Panc1 (cell line): ENCODE data around the gene ESRRA. TPM values are rescaled to one million over a fixed set of nuclear protein-coding genes. Genes with fewer than 3 reads are reported as not detected.

Source experiments
- ATAC-seq: fragments of 200-7000 bp; cut with Tn5 transposase; 2 replicates; pipeline ENCODE4 v1.9.1; 2020; ENCODE audit warnings: mild to moderate bottlenecking, moderate library complexity
- BruUV-seq: library from RNA; stranded (reverse); fragments of 400-500 nt; replicated peaks from 2 replicates; lab custom pipeline; 2021; lab: Mats Ljungman, UMichigan
- CTCF ChIA-PET: fragments of 300-600 bp; sonication (Branson Sonifier 250); formaldehyde crosslinking; loops from one replicate; lab custom pipeline; 2022; ENCODE audit warnings: antibody characterized with exemption; lab: Charles Lee
- POLR2A ChIA-PET: fragments of 300-600 bp; sonication (Branson Sonifier 250); formaldehyde crosslinking; loops from one replicate; lab custom pipeline; 2022; ENCODE audit warnings: antibody characterized with exemption; lab: Charles Lee
- DNase-seq: peaks from one replicate; pipeline ENCODE4 v3.0.0-alpha.2; 2010; ENCODE audit warnings: low read depth, low spot score
- H3K27ac ChIP-seq: 2 replicates; pipeline ENCODE4 v1.5.1; 2011; ENCODE audit warnings: mild to moderate bottlenecking, low read length, inconsistent platforms
- H3K27me3 ChIP-seq: fragments of 200-500 bp; sonication (Bioruptor generic); 2 replicates; pipeline ENCODE4 v1.6.0; 2014; ENCODE audit warnings: low read length, inconsistent platforms; ENCODE audit not compliant: control insufficient read depth, insufficient read depth
- H3K36me3 ChIP-seq: fragments of 200-500 bp; sonication (Bioruptor generic); 2 replicates; pipeline ENCODE4 v1.5.1; 2014; ENCODE audit warnings: inconsistent platforms, mild to moderate bottlenecking, low read length, moderate library complexity; ENCODE audit not compliant: control insufficient read depth, insufficient read depth
- H3K4me1 ChIP-seq: 2 replicates; pipeline ENCODE4 v1.5.1; 2011; ENCODE audit warnings: inconsistent platforms, mild to moderate bottlenecking, low read length, moderate library complexity; ENCODE audit not compliant: control insufficient read depth, insufficient read depth
- H3K4me3 ChIP-seq, 2 experiments: 2 replicates each; pipeline ENCODE4 v1.5.1; 2011 to 2012; ENCODE audit warnings: low read depth in 2 of 2, low read length in 2 of 2, mild to moderate bottlenecking in 2 of 2, inconsistent platforms in 1 of 2, moderate library complexity in 1 of 2
- H3K9me3 ChIP-seq: fragments of 200-500 bp; sonication (Bioruptor generic); 2 replicates; pipeline ENCODE4 v1.5.1; 2014; ENCODE audit warnings: low read depth, mild to moderate bottlenecking, inconsistent platforms, low read length, moderate library complexity; ENCODE audit not compliant: control insufficient read depth, insufficient read depth
- POLR2AphosphoS5 ChIP-seq: IDR thresholded peaks from 2 replicates; pipeline ENCODE4 v1.6.1; 2012; ENCODE audit warnings: mild to moderate bottlenecking, low read depth, low read length, moderate library complexity
- SIN3A ChIP-seq: IDR thresholded peaks from 2 replicates; pipeline ENCODE4 v1.6.1; 2012; ENCODE audit warnings: low read depth, mild to moderate bottlenecking, low read length, moderate library complexity, borderline replicate concordance; ENCODE audit not compliant: insufficient read depth
- TCF7L2 ChIP-seq: IDR thresholded peaks from 2 replicates; pipeline ENCODE4 v1.6.1; 2011; ENCODE audit warnings: mild to moderate bottlenecking, low read depth, low read length, inconsistent platforms
- in situ Hi-C: cut with HindIII; loops from 2 replicates; pipeline ENCODE4 v1.10.0; 2016; ENCODE audit warnings: low sequenced_read_pairs, low pct_unique_long_range_greater_than_20kb
- intact Hi-C: fragments of 100-400 bp; cut with micrococcal nuclease; formaldehyde crosslinking; loops from one replicate; pipeline ENCODE4 v1.10.0; 2022; ENCODE audit not compliant: unreplicated experiment
- total RNA-seq: library from RNA; stranded (reverse); gene quantifications from one replicate; pipeline ENCODE4 v1.2.1, GENCODE V29; 2021; ENCODE audit not compliant: unreplicated experiment
- TF ChIP-seq, protein P1 (sequence below), 2 experiments: IDR thresholded peaks; 2 replicates each; pipeline ENCODE4 v1.6.1; 2011 to 2012; ENCODE audit warnings: low read depth in 2 of 2, control low read depth in 1 of 2, low read length in 1 of 2, mild to moderate bottlenecking in 1 of 2, moderate library complexity in 1 of 2; ENCODE audit not compliant: insufficient read depth in 1 of 2
- TF ChIP-seq, protein P2 (sequence below): fragments of 450-650 bp; IDR thresholded peaks from 2 replicates; pipeline ENCODE4 v1.5.1; 2017; ENCODE audit warnings: mild to moderate bottlenecking

The ESRRA gene
- total RNA-seq, 1 experiment from 2014 or later: 81.6 TPM

DNA sequence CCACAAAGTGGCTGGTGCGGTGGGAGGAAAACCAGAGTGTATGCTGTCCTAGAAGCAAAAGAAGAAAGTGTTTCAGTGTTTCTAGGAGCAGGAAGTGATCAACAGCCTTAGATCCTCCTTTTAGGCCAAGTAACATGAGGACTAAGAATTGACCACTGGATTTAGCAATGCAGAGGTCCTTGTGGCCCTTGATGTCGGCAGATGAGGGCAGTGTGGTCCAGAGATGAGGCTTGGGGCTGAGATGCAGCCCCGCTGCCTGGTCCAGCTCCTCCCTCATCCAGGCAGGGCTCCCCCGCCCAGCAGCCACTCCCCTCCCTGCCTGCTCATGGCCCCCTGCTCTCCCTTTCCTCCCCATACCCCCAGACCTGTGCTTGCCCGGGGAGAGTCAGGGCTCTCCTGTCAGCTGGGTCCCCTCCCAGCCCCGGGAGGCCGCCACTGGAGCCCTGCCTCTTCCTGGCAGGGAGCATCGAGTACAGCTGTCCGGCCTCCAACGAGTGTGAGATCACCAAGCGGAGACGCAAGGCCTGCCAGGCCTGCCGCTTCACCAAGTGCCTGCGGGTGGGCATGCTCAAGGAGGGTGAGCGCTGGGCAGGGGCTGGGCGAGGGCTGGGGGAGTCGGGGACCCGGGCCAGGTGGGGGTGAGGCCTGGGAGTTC lies 8.3 kb downstream of the ESRRA start:
- Histone ChIP-seq H3K27ac (no peak overlapping the region), H3K4me3 (no peak overlapping the region), H3K36me3 (peaks cover 2% of the 10 kb centered on the region; the same call in 1 of the 2 replicates), H3K9me3 (no peaks in the 10 kb centered on the region), H3K27me3 (no peaks in the 10 kb centered on the region), H3K4me1 (peaks cover 16% of the 10 kb centered on the region)
- in situ Hi-C loops (no loop called here), intact Hi-C loops (no loop called here)
- CTCF ChIA-PET: interaction anchor here (0.5 to 1.4 kb wide), 4 partner anchors 41 to 295 kb away, joined by 5 to 12 read pairs (median 7); no protein-coding TSS in a partner anchor
- ATAC-seq (no peak), DNase-seq (no peak)
- POLR2A ChIA-PET: interaction anchor here (0.6 kb wide), 1 partner anchor 56 kb away, joined by 7 read pairs; no protein-coding TSS in a partner anchor
- TF ChIP-seq TCF7L2: no peak
- TF ChIP-seq, protein P1, sequence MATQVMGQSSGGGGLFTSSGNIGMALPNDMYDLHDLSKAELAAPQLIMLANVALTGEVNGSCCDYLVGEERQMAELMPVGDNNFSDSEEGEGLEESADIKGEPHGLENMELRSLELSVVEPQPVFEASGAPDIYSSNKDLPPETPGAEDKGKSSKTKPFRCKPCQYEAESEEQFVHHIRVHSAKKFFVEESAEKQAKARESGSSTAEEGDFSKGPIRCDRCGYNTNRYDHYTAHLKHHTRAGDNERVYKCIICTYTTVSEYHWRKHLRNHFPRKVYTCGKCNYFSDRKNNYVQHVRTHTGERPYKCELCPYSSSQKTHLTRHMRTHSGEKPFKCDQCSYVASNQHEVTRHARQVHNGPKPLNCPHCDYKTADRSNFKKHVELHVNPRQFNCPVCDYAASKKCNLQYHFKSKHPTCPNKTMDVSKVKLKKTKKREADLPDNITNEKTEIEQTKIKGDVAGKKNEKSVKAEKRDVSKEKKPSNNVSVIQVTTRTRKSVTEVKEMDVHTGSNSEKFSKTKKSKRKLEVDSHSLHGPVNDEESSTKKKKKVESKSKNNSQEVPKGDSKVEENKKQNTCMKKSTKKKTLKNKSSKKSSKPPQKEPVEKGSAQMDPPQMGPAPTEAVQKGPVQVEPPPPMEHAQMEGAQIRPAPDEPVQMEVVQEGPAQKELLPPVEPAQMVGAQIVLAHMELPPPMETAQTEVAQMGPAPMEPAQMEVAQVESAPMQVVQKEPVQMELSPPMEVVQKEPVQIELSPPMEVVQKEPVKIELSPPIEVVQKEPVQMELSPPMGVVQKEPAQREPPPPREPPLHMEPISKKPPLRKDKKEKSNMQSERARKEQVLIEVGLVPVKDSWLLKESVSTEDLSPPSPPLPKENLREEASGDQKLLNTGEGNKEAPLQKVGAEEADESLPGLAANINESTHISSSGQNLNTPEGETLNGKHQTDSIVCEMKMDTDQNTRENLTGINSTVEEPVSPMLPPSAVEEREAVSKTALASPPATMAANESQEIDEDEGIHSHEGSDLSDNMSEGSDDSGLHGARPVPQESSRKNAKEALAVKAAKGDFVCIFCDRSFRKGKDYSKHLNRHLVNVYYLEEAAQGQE (IDR thresholded peaks at IDR 0.05; ENCODE audit: insufficient read depth in 1 of 2, low read depth in 2 of 2, low read length in 1 of 2): no peak
- no peak for TF ChIP-seq SIN3A
- TF ChIP-seq, protein P2, sequence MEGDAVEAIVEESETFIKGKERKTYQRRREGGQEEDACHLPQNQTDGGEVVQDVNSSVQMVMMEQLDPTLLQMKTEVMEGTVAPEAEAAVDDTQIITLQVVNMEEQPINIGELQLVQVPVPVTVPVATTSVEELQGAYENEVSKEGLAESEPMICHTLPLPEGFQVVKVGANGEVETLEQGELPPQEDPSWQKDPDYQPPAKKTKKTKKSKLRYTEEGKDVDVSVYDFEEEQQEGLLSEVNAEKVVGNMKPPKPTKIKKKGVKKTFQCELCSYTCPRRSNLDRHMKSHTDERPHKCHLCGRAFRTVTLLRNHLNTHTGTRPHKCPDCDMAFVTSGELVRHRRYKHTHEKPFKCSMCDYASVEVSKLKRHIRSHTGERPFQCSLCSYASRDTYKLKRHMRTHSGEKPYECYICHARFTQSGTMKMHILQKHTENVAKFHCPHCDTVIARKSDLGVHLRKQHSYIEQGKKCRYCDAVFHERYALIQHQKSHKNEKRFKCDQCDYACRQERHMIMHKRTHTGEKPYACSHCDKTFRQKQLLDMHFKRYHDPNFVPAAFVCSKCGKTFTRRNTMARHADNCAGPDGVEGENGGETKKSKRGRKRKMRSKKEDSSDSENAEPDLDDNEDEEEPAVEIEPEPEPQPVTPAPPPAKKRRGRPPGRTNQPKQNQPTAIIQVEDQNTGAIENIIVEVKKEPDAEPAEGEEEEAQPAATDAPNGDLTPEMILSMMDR: no peak
- no peak for TF ChIP-seq POLR2AphosphoS5
- BruUV-seq: no TSS peak

DNA sequence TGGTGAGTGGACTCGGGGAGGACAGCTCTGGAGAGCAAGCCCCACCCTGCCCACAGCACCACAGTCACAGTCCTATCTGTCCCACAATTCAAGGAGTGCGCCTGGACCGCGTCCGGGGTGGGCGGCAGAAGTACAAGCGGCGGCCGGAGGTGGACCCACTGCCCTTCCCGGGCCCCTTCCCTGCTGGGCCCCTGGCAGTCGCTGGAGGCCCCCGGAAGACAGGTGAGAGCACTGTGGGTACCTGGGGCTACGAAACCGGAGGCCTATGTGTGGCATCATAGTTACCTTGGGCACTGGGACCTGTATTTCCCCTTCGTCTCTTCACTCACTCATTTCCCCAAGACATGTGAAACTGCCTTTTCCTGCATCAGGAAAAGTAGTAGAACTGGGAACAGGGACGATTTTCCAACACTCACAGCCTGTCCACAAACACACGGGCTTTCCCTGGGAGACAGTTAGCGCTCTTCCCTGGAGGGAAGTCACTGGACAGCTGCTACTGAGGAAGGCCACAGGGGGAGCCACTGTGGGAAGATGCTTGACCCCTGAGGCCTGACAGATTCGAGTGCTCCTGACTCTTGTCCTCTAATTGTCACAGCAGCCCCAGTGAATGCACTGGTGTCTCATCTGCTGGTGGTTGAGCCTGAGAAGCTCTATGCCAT lies 9.0 kb downstream of the ESRRA start:
- no TSS peak for BruUV-seq
- Histone ChIP-seq H3K36me3 (peaks cover 2% of the 10 kb centered on the region; the same call in 1 of the 2 replicates), H3K27me3 (no peaks in the 10 kb centered on the region), H3K27ac (peak overlapping the region; percentile 32; the same call in 1 of the 2 replicates), H3K4me1 (peaks cover 22% of the 10 kb centered on the region), H3K4me3 (no peak overlapping the region), H3K9me3 (no peaks in the 10 kb centered on the region)
- no peak for DNase-seq
- ATAC-seq: no peak
- in situ Hi-C loops: no loop called here
- CTCF ChIA-PET: interaction anchor here (0.8 to 1.4 kb wide), 2 partner anchors 38 to 43 kb away, joined by 3 to 6 read pairs; no protein-coding TSS in a partner anchor
- TF ChIP-seq TCF7L2 (no peak), SIN3A (no peak), POLR2AphosphoS5 (no peak)
- TF ChIP-seq, protein P1 (IDR thresholded peaks at IDR 0.05; ENCODE audit: insufficient read depth in 1 of 2, low read depth in 2 of 2, low read length in 1 of 2): no peak
- TF ChIP-seq, protein P2: no peak; the same call in 1 of the 2 replicates
- POLR2A ChIA-PET: interaction anchor here (0.6 kb wide), 1 partner anchor 57 kb away, joined by 7 read pairs; no protein-coding TSS in a partner anchor
- intact Hi-C loops: no loop called here
